Measurements from ENCODE around the gene HTR6. TPM values are rescaled to one million over a fixed set of nuclear protein-coding genes. Genes with fewer than 3 reads are reported as not detected.

The HTR6 gene
- total RNA-seq, 2 donors from 2014 or later = 0.16 to 0.17 TPM

DNA sequence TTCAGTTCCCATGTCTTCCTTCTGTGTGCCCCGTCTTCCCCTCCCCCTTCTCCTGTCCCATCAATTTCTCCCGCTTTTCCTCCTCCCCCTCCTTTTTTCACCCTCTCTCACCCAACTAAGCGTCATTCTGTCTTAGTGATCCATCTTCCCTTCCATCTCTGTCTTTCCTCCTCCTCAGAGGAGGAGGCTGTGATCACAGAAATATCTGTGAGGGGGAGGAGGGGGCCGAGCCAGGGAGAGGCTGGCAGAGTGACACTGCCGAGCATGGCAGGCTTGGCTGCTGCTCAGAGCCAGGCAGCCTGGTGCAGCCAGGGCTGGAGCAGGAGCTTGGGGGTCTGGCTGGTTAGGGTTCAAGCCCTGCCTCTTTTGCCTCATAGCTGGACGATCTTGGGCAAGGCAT, 7.6 kb downstream of the HTR6 start:
- Mint-ChIP-seq H3K27me3 (peaks cover 32% of the 10 kb centered on the region), H3K27ac (no peak overlapping the region), H3K4me1 (peaks cover 3% of the 10 kb centered on the region), H3K36me3 (ENCODE audit: low read depth) (peaks cover 2% of the 10 kb centered on the region), H3K4me3 (no peak overlapping the region)
- DNase-seq (no peak), ATAC-seq (no peak)
- H3K9me3 ChIP-seq (ENCODE audit: control insufficient read depth, low read length, poor library complexity, severe bottlenecking) = no peaks in the 10 kb centered on the region

DNA sequence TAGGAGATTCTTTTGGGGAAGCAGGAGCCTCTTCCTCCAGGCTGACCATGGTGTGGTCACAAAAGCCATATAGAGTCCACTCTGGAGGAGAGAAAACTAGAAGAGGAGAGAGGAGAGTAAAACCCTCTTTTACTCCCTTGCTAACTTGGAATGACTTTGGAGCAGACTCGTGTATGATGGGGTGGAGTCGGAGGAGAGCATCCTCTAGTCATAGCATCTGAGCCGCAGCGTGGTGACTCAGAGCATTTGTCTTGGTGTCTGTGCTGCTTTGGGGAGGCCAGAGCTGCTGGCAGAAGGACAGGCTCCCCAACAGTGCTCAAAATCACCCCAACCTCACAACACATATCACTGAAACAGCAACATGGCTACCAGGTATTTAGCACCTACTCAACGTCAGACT, 11.1 kb downstream of the HTR6 start:
- H3K36me3 Mint-ChIP-seq (ENCODE audit: low read depth) = no peaks in the 10 kb centered on the region
- no peaks in the 10 kb centered on the region for H3K9me3 ChIP-seq (ENCODE audit: control insufficient read depth, low read length, poor library complexity, severe bottlenecking)
- DNase-seq = no peak
- H3K27me3 Mint-ChIP-seq = peaks cover 11% of the 10 kb centered on the region
- no peak overlapping the region for H3K4me3 Mint-ChIP-seq
- H3K27ac Mint-ChIP-seq = no peak overlapping the region
- no peak for ATAC-seq
- H3K4me1 Mint-ChIP-seq = peaks cover 2% of the 10 kb centered on the region

DNA sequence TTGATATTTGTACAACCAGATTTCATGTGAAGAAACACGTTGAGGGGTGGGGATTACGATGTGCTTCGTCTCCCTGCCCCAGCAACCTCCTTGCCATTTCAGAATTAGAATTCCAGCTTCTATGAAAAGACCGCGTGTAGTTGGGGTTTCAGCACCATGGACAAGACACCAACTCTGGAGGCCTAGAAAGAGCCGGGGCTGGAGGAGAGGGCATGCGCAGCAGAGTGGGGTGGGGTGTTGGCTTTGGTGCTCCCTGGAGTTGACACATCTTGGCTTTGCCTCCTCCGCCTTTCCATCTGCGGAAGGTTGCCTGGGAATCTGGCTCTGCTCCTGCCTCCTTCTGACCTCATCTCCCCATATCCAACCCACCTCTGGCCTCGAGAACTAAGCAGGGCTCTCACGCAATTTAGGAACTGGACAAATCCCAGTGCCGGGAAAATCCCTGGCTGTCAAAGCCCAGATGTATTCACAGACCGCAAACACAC, 11.8 kb downstream of the HTR6 start:
- no peaks in the 10 kb centered on the region for H3K9me3 ChIP-seq (ENCODE audit: control insufficient read depth, low read length, poor library complexity, severe bottlenecking)
- Mint-ChIP-seq H3K4me3 (no peak overlapping the region), H3K27me3 (peaks cover 11% of the 10 kb centered on the region), H3K4me1 (peaks cover 2% of the 10 kb centered on the region), H3K27ac (no peak overlapping the region), H3K36me3 (ENCODE audit: low read depth) (no peaks in the 10 kb centered on the region)
- DNase-seq = no peak
- no peak for ATAC-seq

DNA sequence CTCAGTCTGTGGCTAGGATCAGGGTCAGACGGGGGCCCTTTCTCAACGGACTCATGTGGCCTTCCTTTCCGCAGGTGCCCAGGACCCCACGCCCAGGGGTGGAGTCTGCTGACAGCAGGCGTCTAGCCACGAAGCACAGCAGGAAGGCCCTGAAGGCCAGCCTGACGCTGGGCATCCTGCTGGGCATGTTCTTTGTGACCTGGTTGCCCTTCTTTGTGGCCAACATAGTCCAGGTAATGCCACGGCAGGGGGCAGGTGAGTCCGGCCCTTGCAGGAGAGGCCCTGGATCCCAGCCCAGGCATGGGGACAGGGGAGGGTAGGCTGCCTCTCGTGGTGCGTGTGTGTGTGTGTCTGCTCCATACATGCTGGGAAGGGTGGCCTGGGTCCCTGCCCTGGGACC, 13.8 kb downstream of the HTR6 start:
- DNase-seq (no peak), ATAC-seq (no peak)
- Mint-ChIP-seq H3K36me3 (ENCODE audit: low read depth) (no peaks in the 10 kb centered on the region), H3K4me3 (no peak overlapping the region), H3K27ac (no peak overlapping the region), H3K4me1 (peaks cover 2% of the 10 kb centered on the region), H3K27me3 (peaks cover 11% of the 10 kb centered on the region)
- H3K9me3 ChIP-seq (ENCODE audit: control insufficient read depth, low read length, poor library complexity, severe bottlenecking) = no peaks in the 10 kb centered on the region

DNA sequence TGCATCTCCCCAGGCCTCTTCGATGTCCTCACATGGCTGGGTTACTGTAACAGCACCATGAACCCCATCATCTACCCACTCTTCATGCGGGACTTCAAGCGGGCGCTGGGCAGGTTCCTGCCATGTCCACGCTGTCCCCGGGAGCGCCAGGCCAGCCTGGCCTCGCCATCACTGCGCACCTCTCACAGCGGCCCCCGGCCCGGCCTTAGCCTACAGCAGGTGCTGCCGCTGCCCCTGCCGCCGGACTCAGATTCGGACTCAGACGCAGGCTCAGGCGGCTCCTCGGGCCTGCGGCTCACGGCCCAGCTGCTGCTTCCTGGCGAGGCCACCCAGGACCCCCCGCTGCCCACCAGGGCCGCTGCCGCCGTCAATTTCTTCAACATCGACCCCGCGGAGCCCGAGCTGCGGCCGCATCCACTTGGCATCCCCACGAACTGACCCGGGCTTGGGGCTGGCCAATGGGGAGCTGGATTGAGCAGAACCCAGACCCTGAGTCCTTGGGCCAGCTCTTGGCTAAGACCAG, 14.3 kb downstream of the HTR6 start:
- DNase-seq (no peak), ATAC-seq (no peak)
- H3K4me3 Mint-ChIP-seq = no peak overlapping the region
- no peak overlapping the region for H3K27ac Mint-ChIP-seq
- no peaks in the 10 kb centered on the region for H3K36me3 Mint-ChIP-seq (ENCODE audit: low read depth)
- no peaks in the 10 kb centered on the region for H3K9me3 ChIP-seq (ENCODE audit: control insufficient read depth, low read length, poor library complexity, severe bottlenecking)
- peaks cover 2% of the 10 kb centered on the region for H3K4me1 Mint-ChIP-seq
- H3K27me3 Mint-ChIP-seq = peaks cover 11% of the 10 kb centered on the region

DNA sequence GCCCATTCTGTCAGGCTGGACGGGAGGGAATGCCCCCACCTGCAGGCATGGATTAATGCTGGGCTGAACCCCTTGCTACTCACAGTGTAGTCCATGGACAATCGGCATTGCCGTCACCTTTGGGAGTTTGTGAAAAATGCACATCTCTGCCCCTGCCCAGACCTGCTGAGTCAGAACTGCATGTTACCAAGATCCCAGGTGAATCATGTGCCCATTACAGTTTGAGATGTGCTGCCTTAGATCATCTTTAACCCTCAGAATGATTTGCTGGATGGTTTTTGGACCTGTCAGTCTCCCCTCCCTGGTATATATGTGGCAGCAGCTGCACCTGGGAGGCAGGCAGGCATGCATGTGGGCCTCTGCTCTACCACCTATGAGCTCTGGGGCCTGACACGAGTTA, 15.0 kb downstream of the HTR6 start:
- Mint-ChIP-seq H3K4me1 (peaks cover 2% of the 10 kb centered on the region), H3K27me3 (peaks cover 7% of the 10 kb centered on the region), H3K4me3 (no peak overlapping the region), H3K36me3 (ENCODE audit: low read depth) (no peaks in the 10 kb centered on the region), H3K27ac (no peak overlapping the region)
- ATAC-seq = no peak
- no peak for DNase-seq
- H3K9me3 ChIP-seq (ENCODE audit: control insufficient read depth, low read length, poor library complexity, severe bottlenecking) = no peaks in the 10 kb centered on the region

DNA sequence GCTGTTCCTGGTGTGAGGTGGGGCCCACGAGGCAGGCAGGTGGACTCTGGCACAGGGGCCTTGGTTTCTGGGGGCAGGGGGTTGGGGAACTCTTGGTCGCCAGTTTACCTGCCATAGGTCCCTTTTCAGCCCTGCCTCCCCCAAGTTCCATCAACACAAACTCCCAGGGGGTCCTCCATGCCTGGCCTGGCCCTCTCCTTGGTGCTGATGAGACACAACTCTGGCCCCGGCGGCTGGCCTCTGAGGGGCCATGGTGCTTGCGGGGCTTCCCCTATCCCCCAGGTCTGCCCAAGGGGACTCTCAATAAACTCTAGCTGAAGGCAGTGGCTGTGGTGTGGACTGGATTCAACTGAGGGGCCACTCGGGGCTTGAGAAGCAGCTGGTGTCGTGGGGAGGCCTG, 16.0 kb downstream of the HTR6 start:
- DNase-seq = no peak
- Mint-ChIP-seq H3K4me3 (no peak overlapping the region), H3K4me1 (peaks cover 2% of the 10 kb centered on the region), H3K36me3 (ENCODE audit: low read depth) (no peaks in the 10 kb centered on the region), H3K27ac (peak overlapping the region; percentile 59), H3K27me3 (peaks cover 2% of the 10 kb centered on the region)
- H3K9me3 ChIP-seq (ENCODE audit: control insufficient read depth, low read length, poor library complexity, severe bottlenecking) = no peaks in the 10 kb centered on the region
- no peak for ATAC-seq

DNA sequence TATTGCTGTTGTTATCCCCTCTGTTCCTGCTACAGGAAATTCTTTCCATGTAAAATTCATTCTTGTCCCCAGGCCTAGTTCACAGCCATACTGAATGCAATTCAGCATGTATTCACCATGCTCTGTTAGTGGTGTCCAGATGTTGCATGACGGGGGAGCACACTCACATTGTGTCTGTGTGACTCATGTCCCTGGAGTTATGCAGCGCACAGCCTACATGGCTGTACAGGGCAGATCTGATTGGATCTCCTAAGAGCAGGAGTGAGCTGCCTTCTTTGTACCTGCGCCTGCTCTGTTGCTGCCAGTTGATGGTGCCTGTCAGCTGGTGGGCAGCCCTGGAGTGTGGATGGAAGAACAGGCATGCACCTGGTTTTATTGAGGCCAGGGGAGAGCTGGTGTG, 17.6 kb downstream of the HTR6 start:
- Mint-ChIP-seq H3K27me3 (no peaks in the 10 kb centered on the region), H3K4me3 (no peak overlapping the region), H3K36me3 (ENCODE audit: low read depth) (no peaks in the 10 kb centered on the region), H3K4me1 (peaks cover 2% of the 10 kb centered on the region), H3K27ac (no peak overlapping the region)
- H3K9me3 ChIP-seq (ENCODE audit: control insufficient read depth, low read length, poor library complexity, severe bottlenecking) = no peaks in the 10 kb centered on the region
- DNase-seq (no peak), ATAC-seq (no peak)

DNA sequence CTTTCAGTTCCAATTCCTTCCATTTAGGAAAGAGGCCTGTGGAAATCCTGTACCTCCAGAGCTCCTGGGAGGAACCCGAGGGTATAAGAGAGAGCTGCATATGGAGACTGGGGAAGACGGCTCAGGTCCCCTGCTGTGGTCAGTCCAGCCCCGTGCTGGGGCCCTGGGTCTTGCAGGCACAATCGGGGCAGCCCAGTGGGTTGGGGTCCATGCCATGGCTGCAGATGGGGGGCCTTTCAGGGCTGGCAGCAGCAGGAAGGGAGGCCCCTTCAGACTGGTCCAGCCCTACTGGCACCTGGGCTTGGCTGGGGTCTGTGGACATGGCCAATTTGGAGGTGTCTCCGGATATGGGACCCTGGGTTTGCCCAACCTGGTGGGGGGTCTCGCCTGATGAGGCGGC, 18.2 kb downstream of the HTR6 start:
- DNase-seq (no peak), ATAC-seq (no peak)
- H3K36me3 Mint-ChIP-seq (ENCODE audit: low read depth) = no peaks in the 10 kb centered on the region
- no peaks in the 10 kb centered on the region for H3K27me3 Mint-ChIP-seq
- H3K4me3 Mint-ChIP-seq = no peak overlapping the region
- peaks cover 5% of the 10 kb centered on the region for H3K4me1 Mint-ChIP-seq
- H3K9me3 ChIP-seq (ENCODE audit: control insufficient read depth, low read length, poor library complexity, severe bottlenecking) = no peaks in the 10 kb centered on the region
- H3K27ac Mint-ChIP-seq = no peak overlapping the region

DNA sequence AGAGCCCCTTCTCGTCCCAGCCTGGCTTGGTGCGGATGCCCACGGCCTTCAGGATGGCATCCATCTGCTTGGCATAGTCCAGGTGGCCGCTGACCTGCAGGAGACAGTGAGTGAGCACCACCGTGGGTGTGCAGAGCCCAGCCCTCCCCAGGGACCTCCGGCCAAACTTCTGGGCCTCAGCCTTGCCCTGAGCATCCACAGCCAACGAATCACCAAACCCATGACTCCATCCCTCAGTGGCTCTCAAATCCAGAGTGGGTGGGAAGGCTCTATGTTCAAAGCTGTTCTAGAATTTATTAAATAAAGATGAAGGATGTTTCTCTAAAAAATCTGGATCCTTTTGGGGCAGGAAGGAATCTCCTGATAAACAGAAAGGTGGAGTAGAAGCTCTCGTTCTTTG, 18.7 kb downstream of the HTR6 start:
- Mint-ChIP-seq H3K4me1 (peaks cover 7% of the 10 kb centered on the region), H3K27me3 (no peaks in the 10 kb centered on the region), H3K4me3 (no peak overlapping the region), H3K27ac (no peak overlapping the region), H3K36me3 (ENCODE audit: low read depth) (no peaks in the 10 kb centered on the region)
- DNase-seq = no peak
- ATAC-seq = no peak
- H3K9me3 ChIP-seq (ENCODE audit: control insufficient read depth, low read length, poor library complexity, severe bottlenecking) = no peaks in the 10 kb centered on the region

DNA sequence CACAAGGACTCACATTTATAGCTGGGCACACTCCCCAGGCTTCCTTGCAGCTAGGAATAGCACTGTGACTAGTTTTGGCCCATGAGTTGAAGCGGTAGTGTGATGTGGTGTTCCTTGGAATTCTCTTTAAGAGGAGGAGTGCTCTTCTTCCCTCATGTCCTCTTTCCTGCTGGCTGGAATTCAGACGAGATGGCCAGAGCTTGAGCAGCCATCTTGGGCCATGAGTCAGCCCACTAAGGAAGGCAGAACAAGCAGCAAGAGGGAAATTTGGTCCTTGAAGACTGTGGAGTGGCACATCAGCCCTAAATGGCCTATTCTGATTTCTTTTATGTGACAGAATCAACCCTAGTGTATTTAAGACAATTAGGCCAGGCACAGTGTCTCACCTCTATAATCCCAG, 20.0 kb downstream of the HTR6 start:
- H3K27me3 Mint-ChIP-seq = no peaks in the 10 kb centered on the region
- H3K27ac Mint-ChIP-seq = no peak overlapping the region
- no peaks in the 10 kb centered on the region for H3K36me3 Mint-ChIP-seq (ENCODE audit: low read depth)
- H3K9me3 ChIP-seq (ENCODE audit: control insufficient read depth, low read length, poor library complexity, severe bottlenecking) = no peaks in the 10 kb centered on the region
- ATAC-seq (no peak), DNase-seq (no peak)
- no peak overlapping the region for H3K4me3 Mint-ChIP-seq
- H3K4me1 Mint-ChIP-seq = peaks cover 14% of the 10 kb centered on the region

DNA sequence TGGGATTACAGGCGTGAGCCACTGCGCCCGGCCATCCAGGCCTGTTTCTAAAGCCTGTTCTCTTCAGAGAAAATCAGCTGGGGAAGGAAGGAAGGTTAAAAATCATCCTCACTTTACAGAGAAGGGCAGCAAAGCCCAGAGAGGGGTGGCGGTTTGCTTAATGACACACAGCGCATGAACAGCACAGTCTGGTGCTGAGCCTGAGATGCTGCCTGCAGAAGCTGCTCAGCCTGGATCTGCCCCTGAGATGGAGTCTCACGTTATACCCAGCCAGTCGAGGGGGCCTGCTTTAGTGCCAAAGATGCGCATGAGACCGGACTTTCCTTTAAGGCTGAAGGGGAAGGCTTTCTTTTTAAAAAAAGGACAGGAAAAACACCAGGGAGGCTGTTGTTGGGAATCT, 21.3 kb downstream of the HTR6 start:
- Mint-ChIP-seq H3K36me3 (ENCODE audit: low read depth) (peaks cover 4% of the 10 kb centered on the region), H3K27ac (no peak overlapping the region), H3K27me3 (no peaks in the 10 kb centered on the region), H3K4me1 (peaks cover 17% of the 10 kb centered on the region), H3K4me3 (no peak overlapping the region)
- DNase-seq (no peak), ATAC-seq (no peak)
- no peaks in the 10 kb centered on the region for H3K9me3 ChIP-seq (ENCODE audit: control insufficient read depth, low read length, poor library complexity, severe bottlenecking)

DNA sequence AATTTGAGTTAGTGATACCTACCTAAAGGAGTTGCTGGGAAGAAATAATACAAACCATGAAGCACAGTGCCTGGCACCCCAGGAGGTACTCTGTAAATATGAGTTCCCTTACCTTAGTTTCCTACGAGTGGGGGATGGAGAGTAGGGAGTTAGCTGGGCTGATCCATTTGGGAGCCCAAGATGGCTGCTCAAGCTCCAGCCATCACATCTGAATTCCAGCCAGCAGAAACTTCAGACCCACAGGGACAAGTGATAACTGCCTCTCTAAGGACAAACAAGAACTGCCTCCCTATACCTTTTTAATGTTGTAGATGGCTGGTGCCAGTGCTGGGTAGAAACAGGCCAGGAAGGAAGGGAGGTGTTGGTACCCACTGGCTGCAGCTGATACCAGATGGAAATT, 22.7 kb downstream of the HTR6 start:
- DNase-seq (no peak), ATAC-seq (no peak)
- Mint-ChIP-seq H3K27ac (no peak overlapping the region), H3K36me3 (ENCODE audit: low read depth) (peaks cover 6% of the 10 kb centered on the region), H3K4me3 (no peak overlapping the region), H3K27me3 (no peaks in the 10 kb centered on the region), H3K4me1 (peaks cover 17% of the 10 kb centered on the region)
- no peaks in the 10 kb centered on the region for H3K9me3 ChIP-seq (ENCODE audit: control insufficient read depth, low read length, poor library complexity, severe bottlenecking)

DNA sequence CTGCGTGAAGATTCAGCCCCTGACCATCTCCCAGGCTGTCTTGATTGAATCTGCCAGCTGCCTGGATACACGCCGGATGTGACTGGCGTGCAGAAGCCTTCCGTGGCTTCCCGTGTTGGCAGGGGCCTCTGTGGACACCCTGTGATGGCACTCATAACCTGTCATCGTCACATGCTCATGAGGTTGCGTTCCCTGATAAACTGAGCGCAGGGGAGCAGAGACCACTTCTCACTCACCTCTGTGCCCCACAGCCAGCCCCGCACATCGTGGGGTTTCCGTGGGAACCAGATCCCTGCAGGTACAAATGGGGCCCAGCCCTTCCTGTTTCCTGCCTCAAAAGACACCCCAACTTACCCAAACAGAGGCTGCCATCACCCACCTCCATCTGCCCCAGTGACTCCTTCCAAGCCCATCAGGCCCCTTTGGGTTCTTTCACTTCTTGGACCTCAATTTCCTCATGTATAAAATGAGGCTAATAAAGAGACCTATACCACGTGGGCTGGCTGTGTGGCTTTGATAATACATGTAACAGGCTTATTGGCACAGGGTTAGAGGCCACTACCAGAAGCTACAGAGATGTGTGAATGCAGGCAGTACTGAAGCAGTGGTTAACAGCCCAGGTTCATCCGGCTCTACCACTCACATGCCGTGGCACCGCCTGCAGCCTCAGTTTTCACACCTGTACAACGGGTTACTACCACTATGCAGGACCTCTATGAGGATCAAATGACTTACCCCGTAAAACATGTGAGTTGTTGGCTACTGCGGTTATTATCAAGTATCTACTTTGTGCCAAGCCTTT, 23.6 kb downstream of the HTR6 start:
- H3K4me1 Mint-ChIP-seq = peaks cover 17% of the 10 kb centered on the region
- peaks cover 6% of the 10 kb centered on the region for H3K36me3 Mint-ChIP-seq (ENCODE audit: low read depth)
- DNase-seq (no peak), ATAC-seq (peak; percentile 51)
- peak overlapping the region; percentile 71 for H3K27ac Mint-ChIP-seq
- H3K4me3 Mint-ChIP-seq = peak overlapping the region; percentile 66
- H3K27me3 Mint-ChIP-seq = no peaks in the 10 kb centered on the region
- H3K9me3 ChIP-seq (ENCODE audit: control insufficient read depth, low read length, poor library complexity, severe bottlenecking) = no peaks in the 10 kb centered on the region

Measured in T-helper 17 cell (primary cell).